GM19035 (cell line): Measurements from ENCODE around the gene MAK.
"Not testable (repeated sequence)": the region's sequence is repeated elsewhere in the genome, so short reads cannot be mapped to it uniquely, and the experiment has no call there.

ENCODE experiments used
- ATAC-seq: cut with Tn5 transposase; IDR thresholded peaks from one replicate; pipeline ENCODE4 v1.9.1; 2021; ENCODE audit not compliant: unreplicated experiment

The MAK gene

DNA sequence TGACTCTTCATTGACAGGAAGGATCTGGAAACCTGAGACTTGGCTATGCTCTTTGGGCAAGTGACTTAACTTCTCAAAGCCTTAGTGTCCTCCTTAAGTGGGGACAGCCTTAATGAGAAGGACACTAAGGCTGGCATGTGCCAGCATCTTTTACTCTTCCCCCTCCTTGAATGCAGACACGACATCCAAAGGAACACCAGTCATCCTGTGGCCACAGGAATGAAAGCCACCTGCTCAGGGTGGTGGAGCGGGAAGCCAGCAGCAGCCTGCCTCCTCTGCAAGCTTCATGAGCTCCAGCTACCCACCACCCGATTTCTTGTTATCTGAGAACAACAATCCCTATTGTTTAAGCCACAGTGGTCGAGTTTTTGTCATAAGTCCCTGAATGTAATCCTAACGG is 46.2 kb downstream of the MAK start:
- ATAC-seq: no peak

DNA sequence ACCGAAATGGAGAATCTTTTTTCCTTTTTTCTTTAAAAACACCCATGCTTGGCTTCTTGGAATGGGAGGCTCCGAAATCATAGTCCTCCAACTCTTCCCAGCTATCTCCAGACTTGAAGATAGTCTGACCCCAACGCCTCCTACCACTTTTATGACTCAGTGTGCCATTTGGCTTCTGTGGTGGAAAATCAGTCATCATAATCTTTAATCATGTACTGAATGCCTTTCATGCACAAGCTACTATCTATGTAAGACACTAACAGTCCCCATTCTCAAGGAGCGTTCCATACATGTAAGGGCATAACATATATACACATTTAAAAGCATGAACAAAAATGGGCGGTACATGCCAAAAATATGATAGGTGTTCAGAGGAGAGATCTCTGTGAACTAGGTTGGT is 46.7 kb downstream of the MAK start:
- ATAC-seq: no peak

DNA sequence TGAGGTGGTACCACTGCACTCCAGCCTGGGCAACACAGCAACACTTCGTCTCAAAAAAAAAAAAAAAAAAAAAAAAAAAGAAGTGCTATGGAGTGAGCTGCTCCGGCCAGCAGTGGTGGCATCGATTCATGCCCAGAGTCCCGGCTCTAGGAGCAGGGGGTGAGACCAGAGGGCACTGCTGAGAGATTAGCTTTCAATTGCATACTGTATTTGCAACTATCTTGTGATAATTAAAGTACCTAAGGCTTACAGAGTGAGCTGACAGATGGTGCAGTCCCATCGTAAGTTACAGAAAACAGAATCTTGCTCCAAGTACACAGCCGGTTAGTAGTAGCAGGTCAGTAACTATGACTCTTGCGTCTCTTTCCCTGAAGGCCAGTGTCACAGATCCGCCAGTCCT is 59.3 kb downstream of the MAK start:
- no peak for ATAC-seq

DNA sequence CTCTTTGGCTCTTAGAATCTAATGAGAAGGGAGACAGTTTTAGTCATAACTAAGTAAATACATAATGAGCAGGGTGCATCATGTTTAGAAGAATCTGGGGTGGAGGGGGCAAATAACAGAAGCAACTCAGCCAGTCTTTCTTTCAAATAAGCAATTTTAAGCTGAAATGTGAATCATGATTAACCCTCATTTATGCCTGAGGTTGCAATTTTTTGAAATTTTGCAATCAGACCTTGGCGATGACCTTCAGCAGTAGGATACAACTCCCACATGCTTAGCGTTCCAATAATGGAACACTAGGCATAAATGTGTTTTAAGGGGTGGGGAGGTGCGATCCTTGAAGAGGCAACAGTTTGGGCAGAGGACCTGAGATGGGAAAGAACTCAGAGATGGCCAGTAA is 60.1 kb downstream of the MAK start:
- ATAC-seq: no peak

DNA sequence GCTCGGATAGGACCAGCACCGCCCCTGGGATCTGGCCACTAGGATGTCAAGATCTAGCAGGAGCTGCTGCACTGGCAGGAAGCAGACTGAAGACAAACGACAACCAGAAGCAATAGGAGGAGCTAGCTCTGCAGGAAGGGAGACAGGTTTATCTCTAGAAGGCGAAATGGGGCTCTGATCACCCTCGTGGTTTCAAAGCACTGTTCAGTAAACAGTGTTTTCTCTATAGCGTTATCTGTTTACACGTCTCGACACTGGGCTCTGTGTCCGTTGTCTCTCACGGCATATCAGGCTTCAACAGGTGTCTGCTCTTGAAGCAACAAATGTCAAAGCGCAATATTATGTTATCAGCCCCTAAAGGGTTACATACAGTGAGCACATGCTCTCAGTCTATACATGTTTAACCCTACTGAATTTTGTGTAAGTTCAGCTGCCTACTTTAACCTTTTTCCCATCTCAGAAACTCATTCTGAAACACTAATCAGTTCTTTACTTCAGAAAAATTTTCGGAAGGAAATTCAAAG is 66.9 kb downstream of the MAK start:
- no peak for ATAC-seq

DNA sequence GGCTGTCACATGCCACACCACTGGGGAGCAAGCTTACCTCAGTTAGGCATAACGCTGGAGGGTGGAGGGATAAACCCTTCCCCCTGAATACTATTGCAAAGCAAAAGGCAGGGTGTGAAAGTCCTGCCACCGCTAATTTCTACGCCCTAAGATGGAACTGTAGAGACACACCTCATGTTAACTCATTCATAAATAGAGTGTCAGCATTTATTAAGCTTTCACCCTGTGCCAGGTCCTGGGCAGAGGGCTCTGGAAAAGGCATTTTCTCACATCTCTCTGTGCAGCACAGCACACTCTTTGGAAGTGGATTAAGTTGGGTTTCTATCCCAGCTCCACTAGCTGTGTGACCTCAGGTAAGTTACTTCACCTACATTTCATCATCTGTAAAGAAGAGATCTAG is 68.9 kb downstream of the MAK start:
- no peak for ATAC-seq

DNA sequence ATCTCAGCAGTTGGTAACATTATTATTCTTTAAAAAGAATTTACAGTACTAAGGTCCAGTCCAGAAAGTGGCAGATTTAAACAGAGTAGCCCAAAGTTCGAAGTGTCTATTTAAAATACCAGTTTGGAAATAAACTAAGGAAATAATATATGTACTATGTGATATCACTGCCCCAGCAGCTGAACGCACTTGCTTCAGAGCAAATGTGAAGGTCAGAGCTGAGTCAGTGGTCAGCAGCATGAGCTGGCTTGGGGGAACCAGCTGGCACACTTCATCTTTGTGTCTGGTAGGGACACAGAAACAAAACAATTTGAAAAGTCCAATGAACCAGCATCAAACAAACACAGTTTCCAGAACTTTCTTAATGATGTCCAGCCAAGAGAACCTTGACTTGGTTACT is 75.3 kb downstream of the MAK start:
- ATAC-seq: no peak

DNA sequence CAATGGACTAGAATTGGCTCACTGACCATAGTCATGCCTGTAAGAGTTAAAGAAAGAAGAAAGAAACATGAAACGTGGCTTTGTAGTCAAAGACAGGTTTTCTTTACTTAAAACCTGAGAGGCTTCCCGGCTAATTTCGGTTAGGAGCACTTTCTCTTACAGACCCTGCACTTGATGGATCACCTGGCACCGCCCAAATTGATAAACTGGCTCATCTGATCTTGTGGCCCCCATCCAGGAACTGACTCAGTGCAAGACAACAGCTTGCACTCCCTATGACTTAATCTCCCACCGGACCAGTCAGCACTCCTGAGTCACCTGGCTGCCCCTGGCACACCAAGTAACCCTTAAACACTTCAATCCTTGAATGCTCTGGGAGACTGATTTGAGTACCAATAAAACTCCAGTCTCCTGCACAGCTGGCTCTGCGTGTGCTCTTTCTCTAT is 78.4 kb downstream of the MAK start:
- ATAC-seq: no peak

DNA sequence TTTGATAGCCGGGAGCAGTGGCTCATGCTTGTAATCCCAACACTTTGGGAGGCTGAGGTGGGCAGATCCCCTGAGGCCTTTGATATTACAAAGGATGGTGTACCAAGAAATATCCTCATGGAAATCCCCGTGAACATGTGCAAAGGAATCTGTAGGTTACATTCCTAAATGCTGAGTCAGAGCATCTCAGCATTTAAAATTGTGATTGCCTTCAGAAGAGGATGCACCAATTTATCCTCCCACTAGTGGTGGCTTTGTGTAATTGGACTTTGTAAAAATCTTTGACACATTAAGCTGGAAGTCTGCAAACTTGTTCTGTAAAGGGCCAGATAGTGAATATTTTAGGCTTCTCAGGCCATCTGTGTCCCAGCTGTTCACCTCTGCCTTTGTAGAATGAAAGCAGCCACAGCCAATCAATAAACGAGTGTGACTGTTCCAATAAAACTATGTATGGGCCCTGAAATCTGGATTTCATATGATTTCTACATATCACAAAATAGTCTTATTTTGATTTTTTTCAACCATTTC is 79.0 kb downstream of the MAK start:
- peak; percentile 71 for ATAC-seq

DNA sequence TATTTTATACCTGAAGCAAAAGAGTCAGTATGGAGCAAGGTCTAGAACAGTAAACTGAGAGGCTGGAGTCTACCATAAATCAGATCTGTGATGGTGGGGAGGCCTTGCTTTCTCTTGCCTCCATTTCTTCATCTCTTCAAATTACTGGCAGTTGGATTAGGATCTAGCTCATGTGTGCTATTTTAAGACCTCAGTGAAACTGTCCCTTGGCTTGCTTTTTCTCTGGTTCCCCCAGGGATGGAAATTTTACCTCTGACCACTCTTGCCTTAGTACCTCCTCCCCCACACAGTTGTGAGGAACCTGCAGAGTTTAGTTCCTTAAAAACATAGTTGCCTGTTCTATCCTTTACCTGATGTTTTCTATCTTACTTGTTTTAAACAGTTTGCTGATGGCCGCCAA is 82.3 kb downstream of the MAK start:
- no peak for ATAC-seq

DNA sequence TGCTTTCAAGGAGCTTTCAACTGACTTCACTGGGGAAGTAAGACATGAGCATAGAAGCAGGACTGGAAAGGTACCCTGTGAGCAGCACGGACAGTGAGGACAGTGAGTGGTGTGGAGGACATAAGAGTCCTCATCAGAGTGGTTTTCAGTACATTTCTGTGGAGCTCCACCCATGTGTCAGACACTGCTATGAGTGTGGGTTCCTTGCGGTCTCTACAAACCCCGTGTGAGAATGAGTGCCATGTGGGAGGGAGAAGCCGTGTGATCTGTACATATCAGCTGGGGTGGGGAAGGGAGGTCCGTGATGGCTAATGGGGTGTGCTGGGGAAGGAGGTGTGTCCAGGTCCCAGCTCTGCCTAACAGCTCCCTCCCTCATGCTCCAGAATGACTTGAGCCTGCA is 86.6 kb downstream of the MAK start:
- not testable (repeated sequence) for ATAC-seq

DNA sequence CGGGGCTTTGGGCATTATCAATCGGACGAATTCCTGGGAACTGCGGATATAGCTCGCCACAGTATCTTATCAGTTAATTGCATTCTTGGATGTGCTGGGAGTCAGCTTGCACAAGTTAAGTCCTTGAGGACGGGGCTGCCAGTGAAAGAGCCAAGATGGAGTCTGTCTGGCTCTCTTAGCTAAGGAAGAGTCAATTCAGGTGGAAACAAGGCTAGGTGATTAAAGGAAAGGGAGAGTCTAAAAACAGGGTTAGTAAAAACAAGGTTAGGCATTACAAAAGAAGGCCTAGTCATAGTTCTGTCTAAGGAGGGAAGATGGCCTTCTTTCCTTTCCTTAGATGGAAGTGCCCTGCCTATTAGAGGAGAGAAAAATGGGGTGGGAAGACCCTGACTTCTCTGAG is 87.8 kb downstream of the MAK start:
- not testable (repeated sequence) for ATAC-seq

DNA sequence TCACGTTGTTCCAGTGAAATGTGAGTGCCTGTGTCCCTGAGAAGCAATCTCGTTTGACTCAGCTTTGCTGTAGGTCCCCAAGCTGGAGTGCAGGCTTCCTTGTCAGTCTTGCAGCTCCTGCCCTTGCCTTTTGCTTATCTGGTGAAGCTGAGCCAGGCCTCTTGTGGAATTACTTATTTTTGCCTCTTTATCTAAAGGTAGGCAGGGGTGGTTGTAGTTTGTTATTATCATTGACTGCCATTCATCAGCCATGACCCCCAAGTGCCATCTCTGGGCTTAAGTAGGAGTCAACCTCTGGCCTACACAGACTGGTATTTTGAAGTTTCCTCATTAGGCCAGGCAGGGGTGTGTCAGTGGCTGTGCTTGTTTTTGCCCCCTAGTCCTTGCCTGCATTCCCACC is 88.6 kb downstream of the MAK start:
- no peak for ATAC-seq

DNA sequence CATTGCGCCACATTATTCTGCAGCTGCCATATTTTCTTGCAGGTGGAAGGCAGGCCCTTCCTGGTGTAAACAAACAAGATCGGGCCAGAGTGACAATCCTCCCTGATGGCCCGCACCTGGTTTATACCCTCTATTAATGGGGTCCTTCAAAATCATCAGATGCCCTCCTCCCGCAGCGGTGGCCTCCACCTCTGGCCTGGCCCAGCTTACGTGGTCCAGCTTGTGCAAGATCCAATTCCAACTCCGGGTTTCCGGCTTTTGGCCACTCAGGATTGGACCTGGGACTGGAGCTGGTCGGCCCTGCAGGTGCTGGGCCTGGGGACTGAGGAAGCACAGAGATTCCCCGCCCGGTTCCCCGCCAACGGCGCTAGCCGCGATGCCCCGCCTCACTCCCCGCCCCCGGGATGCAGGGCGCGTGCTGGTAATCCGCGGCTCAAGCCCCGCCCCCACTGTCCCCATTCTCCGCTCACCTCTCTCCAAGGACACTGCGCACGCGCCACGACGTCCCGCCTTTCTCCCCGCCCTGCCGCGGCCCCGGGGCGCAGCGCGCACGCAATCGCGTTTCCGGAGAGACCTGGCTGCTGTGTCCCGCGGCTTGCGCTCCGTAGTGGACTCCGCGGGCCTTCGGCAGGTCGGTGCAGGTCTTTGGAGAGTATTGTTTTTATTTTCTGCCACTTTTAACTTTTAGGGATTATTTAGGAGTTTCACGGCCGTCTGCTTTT is 90.9 kb downstream of the MAK start, which contains the start of gene TMEM14B:
Gene TMEM14B, plus strand, starts transcription at position 555 of the 722 bp plus-strand sequence. CDS start 1,441 bp downstream, outside the sequence.
- ATAC-seq: peak; percentile 93

DNA sequence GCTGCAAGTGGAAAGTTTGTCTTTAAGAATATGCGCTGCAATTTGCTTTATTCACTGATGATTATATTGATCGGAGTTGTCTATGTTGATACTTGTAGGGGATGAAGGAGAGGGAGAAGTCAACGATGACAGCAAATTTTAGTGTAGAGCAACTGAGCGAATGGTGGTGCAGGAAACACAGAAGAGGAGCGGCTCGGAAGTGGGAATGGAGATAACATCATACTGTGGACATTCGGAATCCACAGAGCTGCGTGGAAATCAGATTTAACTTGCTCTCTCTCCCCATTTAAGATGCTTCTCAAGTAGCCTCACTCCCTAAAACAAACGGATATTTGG is 91.5 kb downstream of the MAK start:
- peak; percentile 0 for ATAC-seq

DNA sequence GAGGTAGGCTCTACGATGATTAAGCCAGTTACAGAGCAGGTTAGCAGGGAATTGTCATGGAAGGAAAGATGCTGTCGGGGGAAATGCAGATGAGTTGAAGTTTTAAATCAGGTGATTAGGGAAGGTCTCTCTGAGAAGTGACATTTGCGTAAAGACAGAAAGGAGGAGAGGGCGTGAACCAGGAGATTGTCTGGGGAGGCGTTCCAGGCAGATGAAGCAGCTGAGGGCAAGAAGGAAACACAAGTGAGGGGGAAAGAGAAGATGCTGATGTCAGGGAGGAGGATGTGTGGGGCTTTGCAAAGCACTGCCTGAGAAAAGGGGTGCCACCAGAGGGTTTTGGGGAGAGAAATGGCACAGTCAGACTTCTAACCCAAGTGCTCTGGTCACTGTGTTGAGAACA is 93.2 kb downstream of the MAK start:
- no peak for ATAC-seq

DNA sequence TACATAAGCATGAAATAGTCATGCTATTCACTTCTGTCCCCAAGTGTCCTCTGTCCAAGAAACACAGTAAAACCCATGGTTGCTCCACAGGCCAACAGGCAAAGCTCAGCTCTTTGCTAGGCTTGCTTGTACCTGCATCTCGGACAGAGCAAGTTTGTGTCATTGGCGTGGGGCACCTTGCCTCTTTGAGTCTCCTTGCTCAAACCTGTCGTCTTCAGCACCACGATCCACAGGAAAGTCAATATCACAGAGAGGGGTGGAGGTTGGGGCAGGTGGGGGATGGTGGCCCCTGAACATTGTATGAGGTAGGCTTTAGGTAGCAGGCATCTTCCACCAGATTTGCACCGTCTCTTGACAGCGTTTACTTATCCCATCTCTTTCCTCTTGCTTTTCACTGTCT is 94.8 kb downstream of the MAK start:
- no peak for ATAC-seq

DNA sequence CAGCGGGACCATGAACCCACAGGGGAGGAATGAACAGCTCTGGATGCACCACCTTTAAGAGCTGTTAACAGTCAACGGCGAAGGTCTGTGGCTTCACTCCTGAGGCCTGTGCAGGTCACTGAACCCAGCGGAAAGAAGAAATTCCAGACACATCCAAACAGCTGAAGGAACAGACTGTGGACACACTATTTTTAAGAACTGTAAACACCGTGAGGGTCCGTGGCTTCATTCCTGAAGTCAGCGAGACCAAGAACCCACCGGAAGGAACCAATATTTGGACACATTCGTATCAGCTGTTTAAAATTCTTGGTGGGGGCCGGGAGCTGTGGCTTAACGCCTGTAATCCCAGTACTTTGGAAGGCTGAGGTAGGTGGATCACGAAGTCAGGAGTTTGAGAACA is 96.1 kb downstream of the MAK start:
- no peak for ATAC-seq

DNA sequence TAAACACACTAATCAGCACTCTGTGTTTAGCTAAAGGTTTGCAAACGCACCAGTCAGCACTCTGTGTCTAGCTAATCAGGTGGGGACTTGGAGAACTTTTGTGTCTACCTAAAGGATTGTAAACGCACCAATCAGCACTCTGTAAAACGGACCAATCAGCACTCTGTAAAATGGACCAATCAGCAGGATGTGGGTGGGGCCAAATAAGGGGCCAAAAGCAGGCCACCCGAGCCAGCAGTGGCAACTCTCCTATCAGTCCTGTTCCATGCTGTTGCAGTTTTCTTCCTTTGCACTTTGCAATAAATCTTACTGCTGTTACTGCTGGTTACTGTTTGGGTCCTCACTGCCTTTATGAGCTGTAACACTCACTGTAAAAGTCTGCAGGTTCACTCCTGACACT is 96.7 kb downstream of the MAK start:
- not testable (repeated sequence) for ATAC-seq

DNA sequence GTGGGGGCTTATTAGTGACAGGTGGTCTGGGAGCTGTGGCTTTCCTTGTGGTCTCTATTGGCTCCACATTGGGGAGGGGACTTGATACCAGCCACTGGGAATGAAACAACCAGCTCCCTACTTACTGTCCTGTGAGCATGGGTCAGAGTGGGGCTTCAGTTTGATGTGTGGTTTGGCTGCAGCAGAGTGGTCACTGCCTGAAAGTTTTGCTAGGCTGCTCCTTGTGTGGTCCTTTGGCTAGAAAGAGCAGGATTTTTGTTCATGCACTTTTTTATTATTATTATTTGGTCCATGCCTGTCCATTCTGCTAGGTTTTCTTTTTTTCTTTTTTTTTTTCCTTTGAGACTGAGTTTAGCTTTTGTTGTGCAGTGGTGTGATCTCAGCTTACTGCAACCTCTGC is 98.3 kb downstream of the MAK start:
- ATAC-seq: no peak

DNA sequence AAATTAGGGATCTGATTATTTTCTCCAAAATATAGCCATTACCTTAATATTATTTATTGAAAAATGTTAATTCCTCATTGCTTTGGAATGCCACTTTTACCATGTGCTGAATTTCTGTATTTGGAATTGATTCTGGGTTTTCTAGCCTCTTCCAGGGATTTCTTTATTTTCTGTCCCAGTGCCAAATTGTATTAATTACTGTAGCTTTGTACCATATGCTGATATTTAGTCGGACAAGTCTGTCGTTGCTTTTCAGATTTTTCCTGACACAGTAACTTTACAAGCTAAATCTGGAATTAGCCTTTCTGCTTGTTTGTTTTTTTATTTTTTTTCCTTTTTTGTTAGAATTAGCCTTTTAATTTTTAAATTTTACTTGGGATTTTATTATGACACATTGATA is 101.6 kb downstream of the MAK start:
- no peak for ATAC-seq

DNA sequence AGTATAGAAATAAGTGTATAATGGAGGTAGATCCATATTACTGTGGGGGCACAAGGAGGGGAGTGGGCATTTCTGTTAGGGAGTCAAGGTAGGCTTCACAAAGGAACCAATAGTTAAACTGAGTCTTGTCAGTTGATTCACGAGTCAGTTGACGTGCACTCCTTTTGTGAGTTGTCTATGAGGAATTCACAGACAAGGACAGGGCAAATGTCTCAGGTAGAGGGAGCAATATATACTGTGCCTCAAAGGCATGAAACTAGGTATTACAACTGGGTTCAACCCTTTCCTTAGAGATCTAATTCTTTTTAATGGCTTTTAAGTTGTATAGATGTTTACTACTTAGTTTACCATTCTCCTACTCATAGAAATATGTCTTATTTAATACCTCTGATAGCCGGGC is 104.5 kb downstream of the MAK start:
- no peak for ATAC-seq

DNA sequence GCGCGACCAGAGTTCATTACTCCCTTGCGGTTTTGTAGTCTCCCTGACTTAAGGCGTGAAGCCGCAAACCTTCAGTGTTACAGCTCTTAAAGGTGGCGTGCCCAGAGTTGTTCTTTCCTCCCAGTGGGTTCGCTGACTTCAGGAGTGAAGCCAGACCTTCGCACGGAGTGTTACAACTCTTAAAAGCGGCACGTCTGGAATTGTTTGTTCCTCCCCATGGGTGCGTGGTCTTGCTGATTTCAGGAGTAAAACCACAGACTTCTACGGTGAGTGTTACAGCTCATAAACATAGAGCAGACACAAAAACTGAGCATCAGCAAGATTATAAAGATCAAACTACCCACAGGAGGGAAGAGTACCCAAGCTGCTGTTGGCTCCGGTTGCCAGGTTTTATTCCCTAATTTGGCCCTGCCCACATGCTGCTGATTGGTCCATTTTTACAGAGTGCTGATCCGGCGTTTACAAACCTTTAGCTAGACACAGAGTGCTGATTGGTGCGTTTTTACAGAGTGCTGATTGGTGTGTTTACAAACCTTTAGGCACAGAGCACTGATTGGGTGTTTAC is 105.1 kb downstream of the MAK start:
- ATAC-seq: no peak
